ENCODE data around the gene MKX.
"Not testable (repeated sequence)": the region's sequence is repeated elsewhere in the genome, so short reads cannot be mapped to it uniquely, and the experiment has no call there.

MKX gene

DNA sequence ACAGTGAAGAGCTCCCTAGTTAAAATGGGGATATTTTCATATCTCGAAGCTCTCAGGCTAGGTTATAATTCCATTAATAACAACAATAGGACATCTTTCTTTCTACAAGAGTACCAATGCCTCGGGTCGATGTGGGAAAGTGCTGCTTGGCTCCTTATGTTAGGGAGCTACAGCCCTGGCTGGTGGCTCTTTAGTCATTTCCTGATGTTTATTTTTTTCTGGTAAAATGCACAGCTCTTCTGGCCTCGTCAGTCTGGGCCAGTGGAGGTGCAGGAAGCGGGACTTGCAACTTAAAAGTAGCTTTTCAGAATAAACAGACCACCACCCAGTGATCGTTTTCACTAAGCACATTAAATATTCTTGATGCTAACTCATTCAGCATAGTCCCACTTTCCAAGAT is 58.3 kb downstream of the MKX start:
- H3K36me3 ChIP-seq (ENCODE audit: insufficient read depth, low read depth, low read length): no peaks in the 10 kb centered on the region
- no peaks in the 10 kb centered on the region for H3K4me1 ChIP-seq (ENCODE audit: insufficient read depth, low read length)
- H3K9ac ChIP-seq (ENCODE audit: low read depth, low read length): no peak overlapping the region
- H3K27me3 ChIP-seq (ENCODE audit: insufficient read depth, low read length): no peaks in the 10 kb centered on the region
- H3K9me3 ChIP-seq (ENCODE audit: insufficient read depth, low read depth, low read length): peaks cover 5% of the 10 kb centered on the region; the same call in 1 of the 2 replicates
- no peak overlapping the region for H3K4me3 ChIP-seq (ENCODE audit: low read length)
- no peak overlapping the region for H3K27ac ChIP-seq (ENCODE audit: low read length)

GRCh38 chr10:27685681-27686080 is 59.9 kb downstream of the MKX start:
- Histone ChIP-seq H3K9me3 (ENCODE audit: insufficient read depth, low read depth, low read length) (peaks cover 5% of the 10 kb centered on the region; the same call in 1 of the 2 replicates), H3K9ac (ENCODE audit: low read depth, low read length) (no peak overlapping the region), H3K36me3 (ENCODE audit: insufficient read depth, low read depth, low read length) (no peaks in the 10 kb centered on the region), H3K4me3 (ENCODE audit: low read length) (no peak overlapping the region), H3K27me3 (ENCODE audit: insufficient read depth, low read length) (no peaks in the 10 kb centered on the region), H3K27ac (ENCODE audit: low read length) (no peak overlapping the region), H3K4me1 (ENCODE audit: insufficient read depth, low read length) (no peaks in the 10 kb centered on the region)

- Histone ChIP-seq H3K4me3 (ENCODE audit: low read length) (no peak overlapping the region), H3K36me3 (ENCODE audit: insufficient read depth, low read depth, low read length) (no peaks in the 10 kb centered on the region), H3K27ac (ENCODE audit: low read length) (no peak overlapping the region), H3K9ac (ENCODE audit: low read depth, low read length) (no peak overlapping the region), H3K9me3 (ENCODE audit: insufficient read depth, low read depth, low read length) (no peaks in the 10 kb centered on the region), H3K4me1 (ENCODE audit: insufficient read depth, low read length) (peaks cover 5% of the 10 kb centered on the region), H3K27me3 (ENCODE audit: insufficient read depth, low read length) (no peaks in the 10 kb centered on the region)
These were observed 62.4 kb downstream of the MKX start for GRCh38 chr10:27683226-27683625.

- H3K27me3 ChIP-seq (ENCODE audit: insufficient read depth, low read length); H3K9ac ChIP-seq (ENCODE audit: low read depth, low read length); H3K36me3 ChIP-seq (ENCODE audit: insufficient read depth, low read depth, low read length); H3K27ac ChIP-seq (ENCODE audit: low read length); H3K4me1 ChIP-seq (ENCODE audit: insufficient read depth, low read length); H3K4me3 ChIP-seq (ENCODE audit: low read length); H3K9me3 ChIP-seq (ENCODE audit: insufficient read depth, low read depth, low read length): not testable (repeated sequence)
These were observed 63.8 kb downstream of the MKX start for GRCh38 chr10:27681795-27682194.

- Histone ChIP-seq H3K27ac (ENCODE audit: low read length) (no peak overlapping the region), H3K36me3 (ENCODE audit: insufficient read depth, low read depth, low read length) (no peaks in the 10 kb centered on the region), H3K9ac (ENCODE audit: low read depth, low read length) (no peak overlapping the region), H3K4me3 (ENCODE audit: low read length) (no peak overlapping the region), H3K4me1 (ENCODE audit: insufficient read depth, low read length) (peaks cover 5% of the 10 kb centered on the region), H3K9me3 (ENCODE audit: insufficient read depth, low read depth, low read length) (no peaks in the 10 kb centered on the region), H3K27me3 (ENCODE audit: insufficient read depth, low read length) (no peaks in the 10 kb centered on the region)
These were observed 64.7 kb downstream of the MKX start for GRCh38 chr10:27680691-27681605.

DNA sequence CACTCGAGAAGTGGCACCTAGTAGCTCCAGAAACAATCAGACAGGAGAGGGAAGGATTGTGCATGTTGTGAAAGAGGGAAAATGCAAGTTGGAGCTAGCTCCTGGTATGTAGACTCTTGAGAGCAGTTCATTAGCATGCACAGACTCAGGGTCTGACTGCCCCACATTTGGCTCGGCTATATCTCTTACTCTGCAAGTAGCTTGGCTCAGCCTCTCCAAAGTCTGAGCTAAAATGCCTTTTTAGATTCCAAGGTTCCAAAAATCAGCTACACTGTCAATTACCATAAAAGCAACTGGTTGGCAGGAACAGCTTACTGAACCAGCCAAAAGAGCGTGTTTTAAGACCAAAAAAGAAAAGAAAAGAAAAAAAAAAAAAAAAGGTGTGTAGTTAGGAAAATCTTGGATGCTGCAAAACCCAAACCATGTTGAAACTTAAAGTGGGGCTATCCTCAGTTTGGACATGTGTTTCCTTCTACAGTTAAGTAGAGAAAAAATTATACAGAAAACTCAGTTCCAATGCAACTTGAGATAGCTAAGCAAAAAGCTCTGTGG is 65.5 kb downstream of the MKX start:
- Histone ChIP-seq H3K9ac (ENCODE audit: low read depth, low read length) (no peak overlapping the region), H3K9me3 (ENCODE audit: insufficient read depth, low read depth, low read length) (no peaks in the 10 kb centered on the region), H3K27ac (ENCODE audit: low read length) (no peak overlapping the region), H3K27me3 (ENCODE audit: insufficient read depth, low read length) (no peaks in the 10 kb centered on the region), H3K36me3 (ENCODE audit: insufficient read depth, low read depth, low read length) (no peaks in the 10 kb centered on the region), H3K4me3 (ENCODE audit: low read length) (no peak overlapping the region), H3K4me1 (ENCODE audit: insufficient read depth, low read length) (peaks cover 5% of the 10 kb centered on the region)

- Histone ChIP-seq H3K27me3 (ENCODE audit: insufficient read depth, low read length) (no peaks in the 10 kb centered on the region), H3K9ac (ENCODE audit: low read depth, low read length) (no peak overlapping the region), H3K36me3 (ENCODE audit: insufficient read depth, low read depth, low read length) (no peaks in the 10 kb centered on the region), H3K9me3 (ENCODE audit: insufficient read depth, low read depth, low read length) (no peaks in the 10 kb centered on the region), H3K4me1 (ENCODE audit: insufficient read depth, low read length) (peaks cover 5% of the 10 kb centered on the region), H3K4me3 (ENCODE audit: low read length) (no peak overlapping the region), H3K27ac (ENCODE audit: low read length) (no peak overlapping the region)
These were observed 66.2 kb downstream of the MKX start for GRCh38 chr10:27679369-27679912.

DNA sequence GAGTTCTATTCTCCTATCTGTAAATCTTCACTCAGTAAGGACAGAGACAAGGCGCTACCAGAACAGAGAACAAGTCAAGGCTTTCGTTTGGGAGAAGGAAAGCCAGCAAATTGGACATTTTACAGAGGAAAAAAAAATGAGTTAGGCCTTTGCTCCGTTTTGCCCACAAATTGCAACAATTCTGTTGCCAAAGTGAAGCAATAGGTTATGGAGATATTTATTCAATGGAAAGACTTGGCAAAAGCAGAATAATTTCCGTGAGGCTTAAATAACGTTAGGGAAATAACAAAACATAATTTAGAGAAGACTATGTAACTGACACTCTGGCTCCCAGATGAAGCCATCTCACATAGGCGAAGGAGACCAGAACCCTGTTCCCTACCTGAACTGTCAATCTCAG is 67.5 kb downstream of the MKX start:
- no peaks in the 10 kb centered on the region for H3K9me3 ChIP-seq (ENCODE audit: insufficient read depth, low read depth, low read length)
- H3K9ac ChIP-seq (ENCODE audit: low read depth, low read length): no peak overlapping the region
- H3K27ac ChIP-seq (ENCODE audit: low read length): no peak overlapping the region
- H3K4me1 ChIP-seq (ENCODE audit: insufficient read depth, low read length): peaks cover 5% of the 10 kb centered on the region
- H3K4me3 ChIP-seq (ENCODE audit: low read length): no peak overlapping the region
- no peaks in the 10 kb centered on the region for H3K36me3 ChIP-seq (ENCODE audit: insufficient read depth, low read depth, low read length)
- no peaks in the 10 kb centered on the region for H3K27me3 ChIP-seq (ENCODE audit: insufficient read depth, low read length)

GRCh38 chr10:27673065-27673464 is 72.6 kb downstream of the MKX start:
- no peaks in the 10 kb centered on the region for H3K9me3 ChIP-seq (ENCODE audit: insufficient read depth, low read depth, low read length)
- H3K4me1 ChIP-seq (ENCODE audit: insufficient read depth, low read length): no peaks in the 10 kb centered on the region
- no peak overlapping the region for H3K9ac ChIP-seq (ENCODE audit: low read depth, low read length)
- no peak overlapping the region for H3K4me3 ChIP-seq (ENCODE audit: low read length)
- no peaks in the 10 kb centered on the region for H3K36me3 ChIP-seq (ENCODE audit: insufficient read depth, low read depth, low read length)
- no peaks in the 10 kb centered on the region for H3K27me3 ChIP-seq (ENCODE audit: insufficient read depth, low read length)
- no peak overlapping the region for H3K27ac ChIP-seq (ENCODE audit: low read length)

DNA sequence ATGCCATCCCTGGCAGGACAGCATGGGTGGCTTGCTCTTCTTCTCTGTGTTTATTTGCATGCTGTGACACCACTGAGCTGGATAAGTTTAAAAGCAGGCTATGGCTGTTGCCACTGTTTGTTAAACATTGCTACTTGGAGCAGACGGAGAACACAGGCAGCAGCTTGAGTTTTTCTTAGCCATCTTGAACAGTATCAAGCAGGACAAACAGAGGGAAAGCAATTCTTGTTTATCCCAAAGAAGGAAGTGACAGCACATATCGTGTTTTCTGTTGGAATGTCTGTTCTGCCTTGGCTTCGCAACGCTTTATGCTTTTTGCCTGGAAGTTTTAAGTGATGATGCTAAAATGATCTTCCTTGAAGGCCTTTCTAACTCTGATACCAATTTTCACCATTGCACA is 73.8 kb downstream of the MKX start:
- no peaks in the 10 kb centered on the region for H3K27me3 ChIP-seq (ENCODE audit: insufficient read depth, low read length)
- no peak overlapping the region for H3K27ac ChIP-seq (ENCODE audit: low read length)
- H3K4me3 ChIP-seq (ENCODE audit: low read length): no peak overlapping the region
- H3K4me1 ChIP-seq (ENCODE audit: insufficient read depth, low read length): no peaks in the 10 kb centered on the region
- H3K9me3 ChIP-seq (ENCODE audit: insufficient read depth, low read depth, low read length): no peaks in the 10 kb centered on the region
- H3K36me3 ChIP-seq (ENCODE audit: insufficient read depth, low read depth, low read length): no peaks in the 10 kb centered on the region
- H3K9ac ChIP-seq (ENCODE audit: low read depth, low read length): no peak overlapping the region

DNA sequence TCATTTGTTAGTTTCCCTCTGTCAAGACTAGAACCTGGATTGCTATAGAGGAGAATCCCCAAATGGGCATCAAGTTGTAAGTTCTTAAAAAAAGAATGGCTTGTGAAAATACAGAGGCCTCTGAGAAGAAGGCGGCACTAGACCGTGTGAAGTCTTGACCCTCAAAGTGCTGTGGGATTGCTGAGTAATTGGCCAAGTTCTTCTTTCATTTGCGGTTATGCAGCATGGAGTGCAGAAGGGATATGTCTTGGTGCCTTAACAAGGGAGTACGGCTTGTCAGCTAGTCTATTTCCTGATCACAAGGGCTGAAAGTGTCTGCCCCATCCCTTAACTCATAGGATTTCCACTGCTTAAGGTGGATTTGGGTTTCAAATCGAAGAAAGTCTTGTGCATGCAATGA is 81.2 kb downstream of the MKX start:
- H3K27me3 ChIP-seq (ENCODE audit: insufficient read depth, low read length): no peaks in the 10 kb centered on the region
- no peaks in the 10 kb centered on the region for H3K4me1 ChIP-seq (ENCODE audit: insufficient read depth, low read length)
- no peak overlapping the region for H3K4me3 ChIP-seq (ENCODE audit: low read length)
- H3K9me3 ChIP-seq (ENCODE audit: insufficient read depth, low read depth, low read length): no peaks in the 10 kb centered on the region
- no peak overlapping the region for H3K9ac ChIP-seq (ENCODE audit: low read depth, low read length)
- no peak overlapping the region for H3K27ac ChIP-seq (ENCODE audit: low read length)
- H3K36me3 ChIP-seq (ENCODE audit: insufficient read depth, low read depth, low read length): no peaks in the 10 kb centered on the region

GRCh38 chr10:27663621-27664020 is 82.0 kb downstream of the MKX start:
- Histone ChIP-seq H3K27me3 (ENCODE audit: insufficient read depth, low read length) (no peaks in the 10 kb centered on the region), H3K9me3 (ENCODE audit: insufficient read depth, low read depth, low read length) (no peaks in the 10 kb centered on the region), H3K36me3 (ENCODE audit: insufficient read depth, low read depth, low read length) (no peaks in the 10 kb centered on the region), H3K4me1 (ENCODE audit: insufficient read depth, low read length) (no peaks in the 10 kb centered on the region), H3K9ac (ENCODE audit: low read depth, low read length) (no peak overlapping the region), H3K4me3 (ENCODE audit: low read length) (no peak overlapping the region), H3K27ac (ENCODE audit: low read length) (no peak overlapping the region)

All from iPS-20b (cell line).